GM23248 (cell line): ENCODE results near the gene GPC3. TPM values are rescaled to one million over a fixed set of nuclear protein-coding genes. Genes with fewer than 3 reads are reported as not detected.

ENCODE experiments used
- DNase-seq: peaks from one replicate; pipeline ENCODE4 v3.0.0-alpha.2; 2015
- H2AFZ ChIP-seq: fragments of 200-600 bp; sonication (generic); 2 replicates; pipeline ENCODE4 v1.6.1; 2016; ENCODE audit warnings: antibody characterized with exemption
- H3F3A ChIP-seq: fragments of 200-600 bp; sonication (generic); 2 replicates; pipeline ENCODE4 v1.6.1; 2016; ENCODE audit warnings: mild to moderate bottlenecking, antibody characterized with exemption, mixed run types; ENCODE audit not compliant: insufficient read depth
- H3K27ac ChIP-seq: fragments of 200-600 bp; sonication (generic); 2 replicates; pipeline ENCODE4 v1.5.1; 2016; ENCODE audit warnings: mild to moderate bottlenecking
- H3K27me3 ChIP-seq: fragments of 200-600 bp; sonication (generic); replicated peaks from 2 replicates; pipeline ENCODE4 v1.6.1; 2016; ENCODE audit warnings: mild to moderate bottlenecking; ENCODE audit not compliant: insufficient read depth
- H3K36me3 ChIP-seq: fragments of 200-600 bp; sonication (generic); 2 replicates; pipeline ENCODE4 v1.6.1; 2016; ENCODE audit warnings: low read depth, mild to moderate bottlenecking
- H3K4me1 ChIP-seq: fragments of 200-600 bp; sonication (generic); 2 replicates; pipeline ENCODE4 v1.6.1; 2016; ENCODE audit warnings: mild to moderate bottlenecking; ENCODE audit not compliant: insufficient read depth
- H3K4me2 ChIP-seq: fragments of 200-600 bp; sonication (generic); one replicate; pipeline ENCODE4 v1.6.1; 2016; ENCODE audit warnings: mild to moderate bottlenecking; ENCODE audit not compliant: unreplicated experiment
- H3K4me3 ChIP-seq: fragments of 200-600 bp; sonication (generic); 2 replicates; pipeline ENCODE4 v1.5.1; 2016; ENCODE audit warnings: mild to moderate bottlenecking
- H3K79me2 ChIP-seq: fragments of 200-600 bp; sonication (generic); 2 replicates; pipeline ENCODE4 v1.6.1; 2016; ENCODE audit warnings: mild to moderate bottlenecking; ENCODE audit not compliant: insufficient read depth
- H3K9ac ChIP-seq: fragments of 200-600 bp; sonication (generic); 2 replicates; pipeline ENCODE4 v1.6.1; 2016; ENCODE audit warnings: mild to moderate bottlenecking
- H3K9me2 ChIP-seq: fragments of 200-600 bp; sonication (generic); 2 replicates; pipeline ENCODE4 v1.6.1; 2016; ENCODE audit warnings: mixed run types, mild to moderate bottlenecking, moderate library complexity; ENCODE audit not compliant: insufficient read depth
- H3K9me3 ChIP-seq: fragments of 200-600 bp; sonication (generic); one replicate; pipeline ENCODE4 v1.6.1; 2017; ENCODE audit warnings: low read depth
- H4K20me1 ChIP-seq: fragments of 200-600 bp; sonication (generic); 2 replicates; pipeline ENCODE4 v1.6.0; 2016; ENCODE audit not compliant: insufficient read depth
- EZH2 ChIP-seq: fragments of 200-600 bp; sonication (generic); IDR thresholded peaks from 2 replicates; pipeline ENCODE4 v1.6.1; 2018; ENCODE audit warnings: antibody characterized with exemption, mild to moderate bottlenecking; ENCODE audit not compliant: insufficient read depth, poor library complexity, severe bottlenecking
- EZH2phosphoT487 ChIP-seq: fragments of 200-600 bp; sonication (generic); IDR thresholded peaks from 2 replicates; pipeline ENCODE4 v1.6.1; 2018; ENCODE audit warnings: antibody characterized with exemption, moderate library complexity, mild to moderate bottlenecking, low read depth; ENCODE audit not compliant: insufficient read depth
- WGBS, 2 experiments: methylation state at CpG; one replicate each; pipeline ENCODE4 v1.1.6; 2015 to 2017; ENCODE audit warnings: low lambda C conversion rate in 2 of 2, low coverage in 1 of 2; ENCODE audit errors: missing lambda C conversion rate in 2 of 2; 5-methylcytosine and 5-hydroxymethylcytosine counted together
- in situ Hi-C: fragments of 300-500 bp; cut with MboI; formaldehyde crosslinking; loops from 2 replicates; pipeline ENCODE4 v1.15.0; 2020
- polyA plus RNA-seq: library from polyadenylated mRNA; unstranded; fragments of >200 nt; fragmentation: Nextera tagmentation; extraction: Ambion mirVana; gene quantifications from 2 replicates; pipeline ENCODE4 v1.2.1, GENCODE V29; 2016
- total RNA-seq: library from RNA; depleted of rRNA; stranded (reverse); fragments of >200 nt; shearing (Covaris generic); gene quantifications from 2 replicates; pipeline ENCODE4 v1.2.3, GENCODE V29; 2014

Gene GPC3
- total and polyA plus RNA-seq, 2 experiments from 2014 or later: not detected

- Histone ChIP-seq H2AFZ (no peak overlapping the region), H3K4me3 (no peak overlapping the region), H3F3A (no peaks in the 10 kb centered on the region), H4K20me1 (no peaks in the 10 kb centered on the region), H3K9me3 (no peaks in the 10 kb centered on the region), H3K27me3 (no peaks in the 10 kb centered on the region), H3K4me1 (no peaks in the 10 kb centered on the region), H3K9ac (no peak overlapping the region), H3K27ac (no peak overlapping the region), H3K9me2 (no peaks in the 10 kb centered on the region), H3K79me2 (no peaks in the 10 kb centered on the region), H3K4me2 (no peak overlapping the region), H3K36me3 (no peaks in the 10 kb centered on the region)
- no peak for TF ChIP-seq EZH2phosphoT487
- no peak for TF ChIP-seq EZH2
- DNase-seq: no peak
- in situ Hi-C loops: no loop called here
- WGBS, 2 experiments: 31 to 43% methylated on average over 1 of the region's 1 CpG
These were observed 269.7 kb downstream of the GPC3 start for GRCh38 chrX:133715715-133716114.

GRCh38 chrX:133709501-133709900, 275.9 kb downstream of the GPC3 start:
- no peaks in the 10 kb centered on the region for H3K27me3 ChIP-seq
- no peaks in the 10 kb centered on the region for H3F3A ChIP-seq
- H2AFZ ChIP-seq: no peak overlapping the region
- no peaks in the 10 kb centered on the region for H3K4me1 ChIP-seq
- H3K9ac ChIP-seq: no peak overlapping the region
- WGBS, 2 experiments: 35 to 75% methylated on average over 1 of the region's 1 CpG
- no peaks in the 10 kb centered on the region for H3K9me2 ChIP-seq
- H4K20me1 ChIP-seq: no peaks in the 10 kb centered on the region
- TF ChIP-seq EZH2phosphoT487 (no peak), EZH2 (no peak)
- no peaks in the 10 kb centered on the region for H3K36me3 ChIP-seq
- in situ Hi-C loops: no loop called here
- H3K4me3 ChIP-seq: no peak overlapping the region
- no peak for DNase-seq
- no peaks in the 10 kb centered on the region for H3K79me2 ChIP-seq
- H3K4me2 ChIP-seq: no peak overlapping the region
- no peaks in the 10 kb centered on the region for H3K9me3 ChIP-seq
- H3K27ac ChIP-seq: no peak overlapping the region

- Histone ChIP-seq H3F3A (no peaks in the 10 kb centered on the region), H3K9me3 (no peaks in the 10 kb centered on the region), H2AFZ (no peak overlapping the region), H3K36me3 (no peaks in the 10 kb centered on the region), H3K4me1 (no peaks in the 10 kb centered on the region), H3K4me3 (no peak overlapping the region), H3K27me3 (no peaks in the 10 kb centered on the region), H3K9ac (no peak overlapping the region), H3K79me2 (no peaks in the 10 kb centered on the region), H3K9me2 (no peaks in the 10 kb centered on the region), H3K4me2 (no peak overlapping the region), H4K20me1 (no peaks in the 10 kb centered on the region), H3K27ac (no peak overlapping the region)
- no peak for DNase-seq
- in situ Hi-C loops: no loop called here
- TF ChIP-seq EZH2 (no peak), EZH2phosphoT487 (no peak)
- WGBS, 2 experiments: 38 to 70% methylated on average over 1 of the region's 1 CpG
These were observed 278.5 kb downstream of the GPC3 start for GRCh38 chrX:133706890-133707289.

- Histone ChIP-seq H4K20me1 (no peaks in the 10 kb centered on the region), H3K9ac (no peak overlapping the region), H3K4me1 (no peaks in the 10 kb centered on the region), H3K9me2 (no peaks in the 10 kb centered on the region), H3K4me3 (no peak overlapping the region), H3K36me3 (no peaks in the 10 kb centered on the region), H3K4me2 (no peak overlapping the region), H3K79me2 (no peaks in the 10 kb centered on the region), H3F3A (no peaks in the 10 kb centered on the region), H3K9me3 (no peaks in the 10 kb centered on the region), H3K27ac (no peak overlapping the region), H2AFZ (no peak overlapping the region), H3K27me3 (no peaks in the 10 kb centered on the region)
- TF ChIP-seq EZH2 (no peak), EZH2phosphoT487 (no peak)
- in situ Hi-C loops: no loop called here
- DNase-seq: no peak
These were observed 283.2 kb downstream of the GPC3 start for GRCh38 chrX:133702230-133702629.
